IPS-NIHi7 (cell line): ENCODE data around the gene HOXD11.

Source experiments
- DNase-seq: peaks from one replicate; pipeline ENCODE4 v3.0.0; 2012; ENCODE audit warnings: mixed read lengths; ENCODE audit errors: extremely low spot score

HOXD11 gene

DNA sequence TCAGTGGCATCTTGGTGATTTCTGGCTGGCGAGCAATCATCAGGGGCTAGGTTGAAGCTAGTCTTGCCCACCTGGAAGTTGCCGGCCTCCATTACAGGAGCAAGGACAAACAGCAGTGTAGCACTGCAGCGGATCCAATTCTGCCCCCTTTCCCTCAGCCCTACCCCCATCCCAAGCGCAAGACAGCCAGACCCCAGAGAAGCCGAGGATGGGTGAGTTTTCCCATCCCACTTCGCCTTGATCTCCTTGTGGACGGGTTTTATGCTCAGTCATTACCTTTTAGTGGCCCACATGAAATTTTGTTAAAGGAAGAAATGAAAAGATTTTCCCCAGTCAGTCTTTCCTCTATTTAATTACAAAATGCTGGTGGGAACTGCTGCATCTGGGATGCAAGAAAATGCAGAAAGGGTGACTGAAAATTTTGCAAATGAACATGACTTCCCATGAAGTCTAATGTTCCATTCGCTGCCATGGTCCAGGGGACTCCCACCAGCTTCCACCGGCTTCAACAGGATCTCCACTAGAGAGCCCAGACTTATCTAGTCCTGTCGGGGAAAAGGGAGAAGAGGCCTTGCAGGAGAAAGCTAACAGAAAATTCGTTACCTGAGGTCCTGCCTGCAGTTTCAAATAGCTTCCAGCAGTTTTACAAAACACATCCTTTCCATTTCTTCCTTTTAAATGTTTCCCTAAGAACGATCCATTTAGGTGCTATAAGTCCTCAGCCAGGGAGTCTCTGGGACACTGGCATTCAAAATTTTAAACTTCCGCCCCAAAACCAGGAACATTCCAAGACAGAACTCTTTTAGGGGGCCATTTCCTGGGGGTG is 13.5 kb downstream of the HOXD11 start:
- no peak for DNase-seq

GRCh38 chr2:176121190-176122051 is 14.3 kb downstream of the HOXD11 start:
- no peak for DNase-seq

DNA sequence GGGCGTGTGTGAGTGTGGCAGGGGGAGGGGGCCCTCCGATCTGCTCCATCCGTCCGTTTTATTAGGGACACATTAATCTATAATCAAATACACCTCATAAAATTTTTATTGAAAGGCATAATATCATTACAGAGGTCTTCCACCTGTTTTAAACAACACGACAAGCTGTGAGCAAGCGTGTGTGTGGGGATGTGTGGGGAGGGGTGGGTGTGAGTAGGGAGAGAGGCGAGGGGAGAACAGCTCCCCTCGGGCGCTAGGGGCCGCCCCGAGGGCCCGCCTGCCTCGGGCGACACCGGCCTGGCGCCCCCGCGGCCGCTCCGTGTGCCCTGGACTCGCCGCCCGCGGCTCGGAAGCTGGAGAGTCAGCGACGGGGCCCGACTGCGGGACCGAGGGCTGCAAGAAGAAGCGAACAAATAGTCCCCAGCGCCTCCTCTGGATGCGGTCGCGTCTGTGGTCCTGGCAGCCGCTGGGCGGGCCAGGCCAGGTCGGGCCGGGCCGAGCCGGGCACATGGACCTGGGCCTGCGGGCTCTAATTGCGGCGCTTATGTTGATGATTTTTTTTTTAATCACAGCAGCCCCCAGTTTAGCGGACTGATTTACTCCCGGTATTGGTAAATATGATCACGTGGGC is 15.1 kb downstream of the HOXD11 start:
- no peak for DNase-seq

DNA sequence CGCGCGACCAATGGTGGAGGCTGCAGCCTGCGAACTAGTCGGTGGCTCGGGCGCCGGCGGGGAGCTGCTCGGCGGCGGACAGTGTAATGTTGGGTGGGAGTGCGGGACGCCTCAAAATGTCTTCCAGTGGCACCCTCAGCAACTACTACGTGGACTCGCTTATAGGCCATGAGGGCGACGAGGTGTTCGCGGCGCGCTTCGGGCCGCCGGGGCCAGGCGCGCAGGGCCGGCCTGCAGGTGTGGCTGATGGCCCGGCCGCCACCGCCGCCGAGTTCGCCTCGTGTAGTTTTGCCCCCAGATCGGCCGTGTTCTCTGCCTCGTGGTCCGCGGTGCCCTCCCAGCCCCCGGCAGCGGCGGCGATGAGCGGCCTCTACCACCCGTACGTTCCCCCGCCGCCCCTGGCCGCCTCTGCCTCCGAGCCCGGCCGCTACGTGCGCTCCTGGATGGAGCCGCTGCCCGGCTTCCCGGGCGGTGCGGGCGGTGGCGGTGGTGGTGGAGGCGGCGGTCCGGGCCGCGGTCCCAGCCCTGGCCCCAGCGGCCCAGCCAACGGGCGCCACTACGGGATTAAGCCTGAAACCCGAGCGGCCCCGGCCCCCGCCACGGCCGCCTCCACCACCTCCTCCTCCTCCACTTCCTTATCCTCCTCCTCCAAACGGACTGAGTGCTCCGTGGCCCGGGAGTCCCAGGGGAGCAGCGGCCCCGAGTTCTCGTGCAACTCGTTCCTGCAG is 15.8 kb downstream of the HOXD11 start, which contains the start of gene HOXD9:
TSS of gene HOXD9 (plus strand) at position 37 of the 728 bp plus-strand sequence. CDS start at position 87, 50 bp downstream.
- DNase-seq, result no peak

GRCh38 chr2:176123411-176124109 is 16.5 kb downstream of the HOXD11 start:
- no peak for DNase-seq

GRCh38 chr2:176124110-176124946 is 17.2 kb downstream of the HOXD11 start:
- DNase-seq, result no peak

DNA sequence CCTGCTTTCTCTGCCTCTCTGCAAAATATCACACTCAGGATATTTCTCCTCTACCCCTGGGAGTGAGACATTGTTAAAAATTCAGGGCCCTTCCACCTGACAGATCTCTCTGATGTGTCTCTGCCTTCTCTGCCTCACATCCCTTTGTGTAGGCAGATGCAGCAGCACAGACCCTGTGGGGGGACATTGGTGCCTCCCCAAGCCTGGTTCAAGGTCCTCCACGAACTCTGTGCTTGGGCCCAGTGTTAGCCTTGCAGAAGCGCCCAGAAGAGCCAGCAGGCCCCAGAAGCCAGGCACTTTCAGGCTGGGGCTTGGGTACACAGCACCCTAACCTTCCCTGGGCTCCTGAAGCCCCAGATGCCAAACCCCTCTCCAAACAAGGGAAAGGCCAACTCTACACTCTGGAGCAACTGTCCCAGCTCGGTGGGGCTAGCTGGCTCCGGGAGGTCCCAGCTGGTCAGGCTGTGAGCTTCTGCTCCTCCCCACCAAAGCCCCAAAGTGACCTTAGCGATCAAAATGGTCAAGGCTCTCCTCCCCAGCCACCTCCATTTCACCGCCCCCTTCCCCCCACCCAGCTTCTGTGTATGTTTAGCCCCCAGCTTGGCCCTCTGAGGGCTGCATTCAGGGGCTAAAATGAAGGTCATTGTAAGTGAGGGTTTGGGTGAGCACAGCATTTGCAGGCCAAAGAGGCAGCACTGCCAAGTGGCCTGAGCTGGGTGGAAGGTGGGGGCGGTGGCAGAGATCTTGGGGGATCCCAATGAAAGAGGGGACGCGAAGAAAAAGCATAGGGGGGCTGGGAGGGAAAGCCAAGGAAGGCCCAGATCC is 18.1 kb downstream of the HOXD11 start:
- DNase-seq, result no peak

- no peak for DNase-seq
These were observed 18.6 kb downstream of the HOXD11 start for GRCh38 chr2:176125772-176126054.

- DNase-seq, result no peak
These were observed 20.1 kb downstream of the HOXD11 start for GRCh38 chr2:176126929-176127773.

- no peak for DNase-seq
These were observed 20.6 kb downstream of the HOXD11 start for GRCh38 chr2:176127774-176128072.

- no peak for DNase-seq
These were observed 21.3 kb downstream of the HOXD11 start for GRCh38 chr2:176128172-176128981.

GRCh38 chr2:176128982-176129796 is 22.1 kb downstream of the HOXD11 start, which contains the start of gene HOXD8:
Gene HOXD8 (plus strand): TSS chr2:176129705. CDS start chr2:176130367, 662 bp downstream.
- DNase-seq, result no peak

DNA sequence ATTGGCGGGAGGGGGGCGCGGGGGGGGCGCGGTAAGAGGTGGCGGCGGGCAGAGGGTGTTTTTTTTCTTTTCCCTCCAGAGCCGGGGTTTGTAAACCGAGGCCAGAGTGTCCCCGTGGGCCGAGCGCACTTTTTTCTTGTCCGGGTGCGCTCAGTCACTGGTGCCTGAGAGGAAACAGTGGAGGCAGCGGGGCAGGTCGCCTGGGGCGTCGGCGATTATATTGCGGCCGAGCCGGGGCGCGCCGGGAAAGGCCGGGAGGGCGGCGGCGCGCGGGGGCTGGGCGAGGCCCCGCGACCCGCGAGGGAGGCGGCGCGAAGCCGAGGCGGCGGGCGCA is 22.7 kb downstream of the HOXD11 start:
- DNase-seq, result no peak

GRCh38 chr2:176130147-176130956 is 23.3 kb downstream of the HOXD11 start:
- no peak for DNase-seq

- DNase-seq, result no peak
These were observed 24.1 kb downstream of the HOXD11 start for GRCh38 chr2:176130957-176131847.
